HG03520 (cell line): ENCODE results near the gene OXT.
"Not testable (repeated sequence)": the region's sequence is repeated elsewhere in the genome, so short reads cannot be mapped to it uniquely, and the experiment has no call there.

Experiments used
- ATAC-seq: cut with Tn5 transposase; IDR thresholded peaks from one replicate; pipeline ENCODE4 v1.9.1; 2021; ENCODE audit warnings: mild to moderate bottlenecking, moderate library complexity; ENCODE audit not compliant: unreplicated experiment

OXT gene

GRCh38 chr20:3047486-3048419 lies 23.7 kb upstream of the OXT start:
- no peak for ATAC-seq

DNA sequence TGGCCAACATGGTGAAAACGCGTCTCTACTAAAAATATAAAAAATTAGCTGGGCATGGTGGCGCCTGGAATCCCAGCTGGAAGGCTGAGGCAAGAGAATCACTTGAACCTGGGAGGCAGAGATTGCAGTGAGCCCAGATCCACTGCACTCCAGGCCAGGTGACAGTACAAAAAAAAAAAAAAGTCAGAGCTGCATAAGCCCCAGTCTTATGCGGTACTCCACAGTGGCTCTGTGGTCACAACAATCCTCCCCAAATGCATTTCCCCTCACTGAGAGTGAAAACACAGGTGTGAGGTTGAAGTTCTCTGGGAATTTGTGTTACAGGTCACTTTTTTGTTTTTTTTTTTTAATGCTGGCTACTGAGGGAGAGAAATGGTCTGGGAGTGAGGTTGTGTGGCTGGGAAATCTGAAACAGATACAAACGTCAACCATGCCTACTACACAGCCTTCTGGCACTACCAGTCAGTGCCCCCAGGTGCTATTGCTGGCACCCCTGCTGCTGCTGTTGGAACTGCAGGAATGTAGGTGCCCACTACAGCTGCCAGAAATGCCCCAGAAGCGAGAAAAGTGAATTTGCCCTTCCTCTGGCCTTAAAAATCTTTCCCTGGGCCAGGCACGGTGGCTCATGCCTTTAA lies 19.9 kb upstream of the OXT start:
- no peak for ATAC-seq

- ATAC-seq = no peak
Measured at GRCh38 chr20:3059489-3059888, 11.9 kb upstream of the OXT start.

DNA sequence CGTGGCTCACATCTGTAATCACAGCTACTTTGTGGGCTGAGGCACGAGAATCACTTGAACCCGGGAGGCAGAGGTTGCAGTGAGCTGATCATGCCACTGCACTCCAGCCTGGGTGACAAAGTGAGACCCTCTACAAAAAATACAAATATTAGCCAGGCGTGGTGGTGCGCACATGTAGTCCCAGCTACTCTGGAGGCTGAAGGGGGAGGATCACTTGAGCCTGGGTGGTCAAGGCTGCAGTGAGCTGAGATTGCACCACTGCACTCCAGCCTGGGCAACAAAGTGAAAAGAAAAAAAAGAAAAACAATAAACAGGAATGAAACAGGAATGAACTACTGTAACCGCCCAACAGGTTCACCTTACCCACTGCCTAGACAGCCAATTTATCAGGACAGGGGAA lies 7.3 kb upstream of the OXT start:
- not testable (repeated sequence) for ATAC-seq

DNA sequence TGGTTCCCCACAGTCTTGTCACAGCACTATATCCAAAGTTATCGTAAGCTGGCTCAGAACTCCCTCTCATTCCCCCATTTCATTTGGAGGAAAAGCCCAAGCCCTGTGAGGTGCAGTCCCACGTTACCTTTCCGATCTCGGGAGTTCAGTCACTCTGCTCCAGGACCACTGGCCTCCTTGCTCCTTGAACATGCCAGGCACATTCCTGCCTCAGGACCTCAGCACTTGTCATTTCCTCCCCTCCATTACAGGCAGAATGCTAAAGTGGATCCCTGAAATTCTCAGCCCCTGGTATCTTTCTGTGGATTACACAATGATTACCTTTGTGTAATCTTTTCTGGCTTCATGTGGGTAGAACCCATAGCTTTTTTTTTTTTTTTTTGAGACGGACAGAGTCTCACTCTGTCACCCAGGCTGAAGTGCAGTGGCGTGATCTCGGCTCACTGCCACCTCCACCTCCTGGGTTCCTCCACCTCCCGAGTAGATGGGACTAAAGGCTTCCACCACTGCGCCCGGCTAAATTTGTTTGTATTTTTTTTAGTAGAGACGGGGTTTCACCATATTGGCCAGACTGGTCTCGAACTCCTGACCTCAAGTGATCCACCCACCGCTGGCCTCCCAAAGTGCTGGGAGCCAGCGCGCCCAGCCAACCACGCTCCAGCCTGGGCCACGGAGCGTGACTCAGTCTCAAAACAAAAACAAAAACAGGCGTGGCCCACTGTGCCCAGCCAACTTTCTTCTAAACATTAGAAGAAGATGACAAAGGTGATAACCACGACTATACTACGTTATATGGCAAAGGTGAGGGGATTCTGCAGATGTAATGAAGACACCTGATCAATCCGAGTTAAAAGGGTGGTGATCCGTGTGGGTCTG lies 4.0 kb upstream of the OXT start:
- ATAC-seq = no peak

GRCh38 chr20:3068075-3068474 lies 3.3 kb upstream of the OXT start:
- no peak for ATAC-seq

- ATAC-seq = no peak
Measured at GRCh38 chr20:3068986-3069900, 2.2 kb upstream of the OXT start.

DNA sequence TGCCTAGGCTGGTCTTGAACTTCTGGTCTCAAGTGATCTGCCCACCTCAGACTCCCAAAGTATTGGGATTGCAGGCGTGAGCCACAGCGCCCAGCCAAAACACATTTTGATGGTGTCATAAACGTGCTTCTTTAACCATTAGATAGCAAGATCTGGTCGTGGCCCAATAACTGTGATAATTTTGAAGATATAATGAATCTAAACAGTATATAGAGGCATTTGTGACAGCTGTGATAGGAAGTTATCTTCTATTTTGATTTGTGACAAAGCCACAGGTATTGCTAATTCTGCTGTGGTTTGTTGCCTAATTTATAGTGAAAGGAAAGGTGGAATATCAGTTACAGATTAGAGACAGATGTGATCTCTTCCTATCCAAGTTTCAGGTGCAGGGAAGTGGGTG lies 695 bp upstream of the OXT start:
- no peak for ATAC-seq

- no peak for ATAC-seq
Measured at GRCh38 chr20:3071266-3071609, 182 bp upstream of the OXT start.

DNA sequence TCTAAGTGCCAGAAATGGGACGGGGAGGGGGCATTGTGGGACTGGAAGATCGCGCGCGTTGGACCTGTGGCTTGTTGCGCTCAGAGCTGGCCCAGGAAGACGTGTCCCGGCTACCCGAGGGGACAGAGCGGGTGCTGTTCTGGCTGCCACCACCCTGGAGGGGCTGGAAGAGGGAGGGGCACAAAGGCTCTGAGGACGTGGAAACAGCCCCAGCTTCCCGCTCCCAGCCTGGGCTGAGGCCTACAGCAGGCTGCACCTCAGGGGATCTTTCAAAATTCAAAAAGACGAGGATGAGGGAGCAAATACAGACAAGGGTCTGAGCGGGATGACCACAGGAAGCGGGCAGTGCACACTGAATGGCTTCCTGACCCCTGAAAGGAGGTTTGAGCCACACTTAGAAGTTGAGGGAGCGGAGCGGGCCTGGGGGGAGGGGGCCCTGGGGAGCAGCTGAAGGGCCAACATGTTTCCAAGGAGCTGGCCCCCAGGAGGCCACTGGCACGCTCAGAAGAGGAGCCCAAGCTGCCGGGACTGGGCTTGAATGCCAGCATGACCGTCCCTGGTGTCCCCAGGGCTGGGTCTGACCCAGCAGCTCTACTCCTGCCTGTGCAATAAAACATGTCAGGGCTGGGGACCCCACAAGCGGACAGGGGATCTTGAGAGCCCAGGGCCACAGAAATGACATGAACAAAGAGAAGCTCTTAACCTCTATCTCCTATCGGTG lies 1.3 kb downstream of the OXT start:
- no peak for ATAC-seq

GRCh38 chr20:3073251-3073643 lies 1.8 kb downstream of the OXT start:
- ATAC-seq = not testable (repeated sequence)

DNA sequence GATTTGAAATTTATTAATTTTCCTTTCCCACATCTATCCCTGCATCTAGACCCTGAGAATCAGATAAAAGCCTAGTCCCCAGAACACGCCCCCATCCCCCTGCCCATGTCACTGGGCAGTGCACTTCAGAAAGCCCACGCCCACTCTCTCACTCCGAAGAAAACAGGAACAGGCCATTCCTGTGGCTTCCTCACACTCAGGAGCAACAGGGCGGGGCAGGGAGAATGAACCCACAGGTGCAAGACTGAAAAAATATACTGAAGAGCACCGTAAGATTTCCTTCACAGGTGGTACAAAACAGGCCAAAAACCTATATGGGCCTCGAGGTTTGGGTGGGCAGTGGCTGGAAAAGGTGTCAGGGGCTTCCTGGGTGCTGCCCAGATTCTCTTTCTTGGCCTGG lies 3.4 kb downstream of the OXT start:
- no peak for ATAC-seq

GRCh38 chr20:3075315-3075714 lies 3.9 kb downstream of the OXT start:
- not testable (repeated sequence) for ATAC-seq

- ATAC-seq = no peak
Measured at GRCh38 chr20:3077618-3078134, 6.3 kb downstream of the OXT start.

DNA sequence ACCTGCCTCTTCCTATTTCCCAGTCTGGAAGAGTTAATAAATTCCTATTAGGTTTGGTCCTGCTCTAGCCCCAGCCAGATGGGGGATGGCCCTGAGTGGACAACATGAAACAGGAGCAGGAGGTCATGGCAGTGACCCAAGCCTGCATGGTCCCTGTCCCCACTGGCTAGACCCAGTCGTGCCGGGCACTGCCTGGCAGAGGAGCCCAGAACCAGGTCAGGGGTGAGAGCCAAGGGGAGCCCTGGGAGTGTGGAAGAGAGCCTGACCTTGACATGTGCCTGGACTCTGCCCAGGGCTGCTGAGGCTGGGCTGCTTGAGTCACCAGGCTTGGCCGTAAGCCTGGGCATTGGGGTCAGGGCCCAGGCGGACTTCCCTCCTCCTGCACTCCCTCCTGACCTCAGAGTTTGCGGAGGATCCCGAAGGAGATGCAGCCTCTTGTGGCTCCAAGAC lies 9.5 kb downstream of the OXT start:
- ATAC-seq = no peak

- no peak for ATAC-seq
Measured at GRCh38 chr20:3081641-3082040, 10.2 kb downstream of the OXT start.

GRCh38 chr20:3082306-3082951 lies 11.0 kb downstream of the OXT start:
- ATAC-seq = no peak

GRCh38 chr20:3082955-3083952 lies 11.8 kb downstream of the OXT start:
- no peak for ATAC-seq
